ENCODE results near the gene SMCO2.

GRCh38 chr12:27535318-27535717, 88.8 kb downstream of the SMCO2 start:
- no peak for TF ChIP-seq EZH2 (IDR thresholded peaks at IDR 0.05)
- TF ChIP-seq POLR2AphosphoS5 (IDR thresholded peaks at IDR 0.05; ENCODE audit: borderline replicate concordance, low read depth, low read length), result no peak
- no peak for TF ChIP-seq FOXP2 (optimal IDR thresholded peaks at IDR 0.05; ENCODE audit: control extremely low read depth, extremely low read length, insufficient read depth)

All from SK-N-MC (cell line).